Measurements from ENCODE around the gene MYL3. TPM values are rescaled to one million over a fixed set of nuclear protein-coding genes. Genes with fewer than 3 reads are reported as not detected.

Gene MYL3
- total RNA-seq, 3 donors from 2014 or later = 5.9 to 8.5 (median 6.2) TPM

DNA sequence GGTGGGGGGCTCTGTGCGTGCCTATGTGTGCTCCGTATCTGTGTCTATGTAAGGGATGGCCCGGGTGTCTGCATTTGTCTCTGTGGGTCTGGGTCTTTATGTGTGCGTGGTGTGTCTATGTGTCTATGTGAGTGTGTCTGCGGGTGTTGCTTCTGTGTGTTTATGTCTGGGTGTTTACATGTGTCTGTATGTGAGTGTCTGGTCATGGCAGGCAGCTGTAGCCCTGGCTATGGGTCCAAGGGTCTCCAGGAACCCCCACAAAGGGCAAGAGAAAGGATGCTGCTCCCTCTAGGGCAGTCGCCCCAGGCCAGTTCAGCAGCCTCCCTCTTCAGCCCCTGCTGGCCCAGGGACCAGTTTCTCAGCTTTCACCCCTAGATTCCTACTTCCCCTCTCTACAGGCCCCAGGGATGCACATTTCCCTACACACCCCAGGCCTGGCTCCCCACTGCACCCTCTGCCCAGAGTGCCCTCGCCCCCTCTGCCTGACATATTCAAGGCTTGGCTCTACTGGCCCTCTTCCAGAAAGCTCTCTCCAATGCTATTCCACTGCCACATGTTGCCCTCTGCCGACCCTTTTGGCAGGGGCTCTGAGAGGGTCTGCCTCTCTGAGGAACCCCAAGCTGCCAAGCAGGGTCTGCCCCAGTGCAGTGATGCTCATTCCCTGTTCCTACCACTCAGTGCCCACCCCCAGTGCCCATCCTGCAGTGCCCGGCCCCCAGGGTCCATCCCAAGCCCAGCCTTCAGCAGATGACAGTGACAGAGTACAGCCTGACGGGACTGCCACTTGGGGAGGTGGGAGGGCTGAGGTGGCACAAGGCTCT, 1.0 kb upstream of the MYL3 start:
- TF ChIP-seq, protein P1, sequence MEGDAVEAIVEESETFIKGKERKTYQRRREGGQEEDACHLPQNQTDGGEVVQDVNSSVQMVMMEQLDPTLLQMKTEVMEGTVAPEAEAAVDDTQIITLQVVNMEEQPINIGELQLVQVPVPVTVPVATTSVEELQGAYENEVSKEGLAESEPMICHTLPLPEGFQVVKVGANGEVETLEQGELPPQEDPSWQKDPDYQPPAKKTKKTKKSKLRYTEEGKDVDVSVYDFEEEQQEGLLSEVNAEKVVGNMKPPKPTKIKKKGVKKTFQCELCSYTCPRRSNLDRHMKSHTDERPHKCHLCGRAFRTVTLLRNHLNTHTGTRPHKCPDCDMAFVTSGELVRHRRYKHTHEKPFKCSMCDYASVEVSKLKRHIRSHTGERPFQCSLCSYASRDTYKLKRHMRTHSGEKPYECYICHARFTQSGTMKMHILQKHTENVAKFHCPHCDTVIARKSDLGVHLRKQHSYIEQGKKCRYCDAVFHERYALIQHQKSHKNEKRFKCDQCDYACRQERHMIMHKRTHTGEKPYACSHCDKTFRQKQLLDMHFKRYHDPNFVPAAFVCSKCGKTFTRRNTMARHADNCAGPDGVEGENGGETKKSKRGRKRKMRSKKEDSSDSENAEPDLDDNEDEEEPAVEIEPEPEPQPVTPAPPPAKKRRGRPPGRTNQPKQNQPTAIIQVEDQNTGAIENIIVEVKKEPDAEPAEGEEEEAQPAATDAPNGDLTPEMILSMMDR (IDR thresholded peaks at IDR 0.05) = no peak
- TF ChIP-seq POLR2A (IDR thresholded peaks at IDR 0.05) = no peak
- no peak for TF ChIP-seq POLR2AphosphoS5 (IDR thresholded peaks at IDR 0.05)
- Histone ChIP-seq H3K4me3 (no peak overlapping the region), H3K36me3 (no peaks in the 10 kb centered on the region), H3K27me3 (no peaks in the 10 kb centered on the region), H3K9me3 (no peaks in the 10 kb centered on the region), H3K4me1 (peaks cover 10 to 30% of the 10 kb centered on the region in 2 donors), H3K27ac (peak overlapping the region; percentile 82 to 84)
- intact Hi-C loops (cut with DNase I; ENCODE audit: low total_unique reads) = no loop called here
- no peak for DNase-seq (ENCODE audit: low spot score in 2 of 2)

DNA sequence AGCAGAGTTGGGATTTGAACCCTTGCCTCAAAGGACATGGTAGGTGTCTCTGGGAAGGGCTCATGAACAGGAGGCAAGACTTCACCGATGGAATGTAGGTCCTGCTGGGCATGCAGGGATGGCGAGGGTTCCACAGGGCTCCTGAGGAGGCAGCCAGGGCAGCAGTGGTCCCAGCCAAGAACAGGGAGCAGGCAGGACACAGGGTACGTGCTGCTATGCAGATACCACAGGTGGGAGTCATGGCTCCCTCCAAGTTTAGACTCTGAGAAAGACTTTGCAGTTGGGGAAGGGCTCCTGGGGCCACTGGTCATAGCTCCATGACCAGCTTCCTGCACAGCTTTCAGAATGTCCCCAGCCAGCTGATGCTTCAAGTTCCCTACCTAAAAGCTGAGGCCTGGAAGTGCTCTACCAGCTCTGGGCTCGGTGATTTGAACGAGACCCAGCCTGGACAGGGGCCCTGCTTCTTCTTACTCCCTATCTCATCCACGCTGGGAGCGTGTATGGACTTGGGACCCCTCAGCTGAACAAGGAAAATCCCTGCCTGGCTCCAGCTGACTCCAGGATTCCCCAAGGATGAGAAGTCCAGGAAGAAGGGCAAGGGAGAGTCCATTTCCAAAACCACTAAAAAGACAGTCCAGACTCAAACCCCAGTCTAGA, 747 bp downstream of the MYL3 start:
- no peaks in the 10 kb centered on the region for H3K27me3 ChIP-seq
- no peak overlapping the region for H3K4me3 ChIP-seq
- no peaks in the 10 kb centered on the region for H3K36me3 ChIP-seq
- TF ChIP-seq, protein P1 (IDR thresholded peaks at IDR 0.05) = no peak
- TF ChIP-seq POLR2AphosphoS5 (IDR thresholded peaks at IDR 0.05) = no peak
- TF ChIP-seq POLR2A (IDR thresholded peaks at IDR 0.05) = no peak
- no peak overlapping the region for H3K27ac ChIP-seq
- no peaks in the 10 kb centered on the region for H3K9me3 ChIP-seq
- peaks cover 8 to 19% of the 10 kb centered on the region in 2 donors for H3K4me1 ChIP-seq
- intact Hi-C loops (cut with DNase I; ENCODE audit: low total_unique reads) = no loop called here
- DNase-seq (ENCODE audit: low spot score in 2 of 2) = peak in 1 of 2 donors; percentile 31

DNA sequence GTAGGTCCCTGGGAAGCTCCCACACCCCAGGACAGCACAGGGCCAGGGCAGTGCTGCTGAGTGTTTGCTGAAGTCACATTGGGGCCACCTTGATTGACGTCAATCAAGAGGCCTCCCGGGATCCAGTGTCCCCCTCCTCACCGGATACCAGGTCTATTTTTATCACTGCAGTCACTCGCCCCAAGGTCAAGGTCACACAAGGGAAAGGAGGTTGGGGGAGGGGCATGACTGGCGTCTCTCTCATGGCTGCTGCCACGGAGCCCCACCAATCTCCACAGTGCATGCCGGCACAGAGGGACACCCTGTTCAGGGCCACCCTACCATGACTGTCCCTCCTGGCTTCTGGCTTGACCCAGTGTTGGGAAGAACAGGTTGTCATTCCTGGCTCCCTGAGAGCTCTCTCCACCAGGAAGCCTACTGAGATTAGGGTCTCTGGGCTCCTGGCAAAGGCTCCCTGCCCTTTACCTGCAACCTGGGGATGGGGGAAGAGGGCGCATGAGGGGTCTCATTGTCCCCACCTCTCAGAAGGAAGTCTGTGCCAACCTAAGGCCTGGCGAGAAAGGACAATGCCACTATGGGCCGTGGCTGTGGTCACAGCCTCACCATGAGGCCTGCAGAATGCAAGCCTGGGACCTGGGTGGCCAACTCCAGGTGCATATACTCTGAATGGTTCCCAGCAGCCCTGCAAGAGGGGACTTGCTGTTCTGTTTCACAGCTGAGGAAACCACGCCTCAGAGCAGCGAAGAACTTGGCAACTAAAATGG, 1.5 kb downstream of the MYL3 start:
- Histone ChIP-seq H3K36me3 (no peaks in the 10 kb centered on the region), H3K4me3 (no peak overlapping the region), H3K4me1 (peaks cover 8 to 12% of the 10 kb centered on the region in 2 donors), H3K9me3 (no peaks in the 10 kb centered on the region), H3K27me3 (no peaks in the 10 kb centered on the region), H3K27ac (no peak overlapping the region)
- TF ChIP-seq POLR2AphosphoS5 (IDR thresholded peaks at IDR 0.05) (no peak), POLR2A (IDR thresholded peaks at IDR 0.05) (no peak)
- TF ChIP-seq, protein P1 (IDR thresholded peaks at IDR 0.05) = no peak
- intact Hi-C loops (cut with DNase I; ENCODE audit: low total_unique reads) = no loop called here
- peak in 1 of 2 donors; percentile 46 for DNase-seq (ENCODE audit: low spot score in 2 of 2)

DNA sequence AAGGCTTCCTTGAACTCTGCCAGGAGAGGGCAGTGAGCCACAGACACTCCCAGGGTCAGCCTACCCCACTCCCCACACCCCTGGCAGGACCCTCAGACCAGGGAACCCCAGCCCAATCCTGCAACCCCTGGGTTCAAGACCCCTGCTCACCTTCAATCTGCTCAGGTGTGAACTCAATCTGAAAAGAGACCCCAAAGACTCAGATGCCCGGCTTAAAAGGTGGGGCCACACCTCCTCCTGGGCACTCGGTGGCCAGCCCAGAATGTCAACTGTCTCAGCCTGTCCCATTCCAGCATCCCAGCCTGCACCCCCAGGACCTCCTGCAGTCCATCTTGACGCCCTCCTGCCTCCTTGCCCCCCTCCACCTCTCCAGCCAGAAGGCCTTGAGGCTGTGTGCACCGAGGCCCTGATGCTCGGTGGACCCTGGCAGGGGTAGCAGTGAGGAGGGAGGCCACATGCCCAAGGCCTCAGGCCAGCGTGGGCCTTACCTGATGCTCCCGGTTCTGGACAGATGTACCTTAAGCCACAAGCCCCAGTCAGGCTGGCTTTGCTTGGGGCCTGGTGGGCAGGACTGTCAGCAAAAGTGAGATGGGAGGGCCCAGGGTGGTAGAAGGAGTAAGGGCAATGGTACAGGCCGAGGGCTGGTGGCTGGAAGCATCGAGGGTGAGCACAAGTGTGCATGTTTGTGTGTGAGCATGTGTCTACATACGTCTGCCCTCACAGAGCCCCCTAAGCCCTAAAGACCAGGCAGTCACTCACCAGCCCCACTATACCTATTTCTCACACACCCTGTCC, 2.2 kb downstream of the MYL3 start:
- intact Hi-C loops (cut with DNase I; ENCODE audit: low total_unique reads) = no loop called here
- DNase-seq (ENCODE audit: low spot score in 2 of 2) = peak in 1 of 2 donors; percentile 28
- Histone ChIP-seq H3K9me3 (no peaks in the 10 kb centered on the region), H3K4me1 (peaks cover 7 to 9% of the 10 kb centered on the region in 2 donors), H3K27ac (no peak overlapping the region), H3K36me3 (no peaks in the 10 kb centered on the region), H3K4me3 (no peak overlapping the region), H3K27me3 (no peaks in the 10 kb centered on the region)
- TF ChIP-seq POLR2A (IDR thresholded peaks at IDR 0.05) (no peak), POLR2AphosphoS5 (IDR thresholded peaks at IDR 0.05) (no peak)
- TF ChIP-seq, protein P1 (IDR thresholded peaks at IDR 0.05) = no peak

Data from breast epithelium (tissue), 4 donors.